Type B pancreatic cell (in vitro differentiated cells): ENCODE data around the gene DMRTC2. TPM values are rescaled to one million over a fixed set of nuclear protein-coding genes. Genes with fewer than 3 reads are reported as not detected.

Experiments
- DNase-seq: peaks from one replicate; pipeline ENCODE4 v3.0.0; 2021; ENCODE audit warnings: mixed read lengths; ENCODE audit not compliant: unreplicated experiment; ENCODE audit errors: extremely low spot score
- H3K27ac Mint-ChIP-seq: 2 replicates; pipeline ENCODE4 v1.8.0; 2021; ENCODE audit warnings: mild to moderate bottlenecking, mixed read lengths
- H3K27me3 Mint-ChIP-seq: 2 replicates; pipeline ENCODE4 v1.8.0; 2021; ENCODE audit warnings: mixed read lengths
- H3K36me3 Mint-ChIP-seq: 2 replicates; pipeline ENCODE4 v1.8.0; 2021; ENCODE audit warnings: mixed read lengths
- H3K4me1 Mint-ChIP-seq: one replicate; pipeline ENCODE4 v1.8.0; 2021; ENCODE audit warnings: mixed read lengths; ENCODE audit not compliant: unreplicated experiment
- H3K4me3 Mint-ChIP-seq: 2 replicates; pipeline ENCODE4 v1.8.0; 2021; ENCODE audit warnings: mild to moderate bottlenecking, mixed read lengths
- H3K9me3 Mint-ChIP-seq: 2 replicates; pipeline ENCODE4 v1.8.0; 2021; ENCODE audit warnings: mixed read lengths
- CTCF ChIP-seq: fragments of 200-600 bp; sonication (generic); conservative IDR thresholded peaks from 2 replicates; pipeline ENCODE4 v1.5.0; 2021; ENCODE audit warnings: antibody characterized with exemption, mild to moderate bottlenecking
- long read RNA-seq: library from polyadenylated mRNA; unstranded; transcript quantifications from one replicate; pipeline ENCODE4 v2.0.0, GENCODE V29; 2020
- total RNA-seq: library from RNA; stranded (reverse); gene quantifications from 2 replicates; pipeline ENCODE4 v1.2.1, GENCODE V29; 2021; ENCODE audit warnings: low replicate concordance

Gene DMRTC2
- not detected in 2 replicates for total RNA-seq
- long read RNA-seq = 0 reads

DNA sequence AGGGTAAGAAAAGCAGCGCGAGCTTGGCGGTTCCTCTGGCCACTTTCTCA lies at the start of gene DMRTC2:
DMRTC2 (plus strand) TSS at position 42 of the 50 bp plus-strand sequence. CDS start 2,387 bp downstream, outside the sequence.
- Mint-ChIP-seq H3K27me3 (peaks cover 30% of the 10 kb centered on the region), H3K9me3 (peaks cover 4% of the 10 kb centered on the region), H3K4me3 (no peak within 1 kb of the TSS), H3K36me3 (no peaks in the 10 kb centered on the region), H3K27ac (no peak within 1 kb of the TSS), H3K4me1 (no peaks in the 10 kb centered on the region)
- no peak for TF ChIP-seq CTCF
- no peak for DNase-seq

DNA sequence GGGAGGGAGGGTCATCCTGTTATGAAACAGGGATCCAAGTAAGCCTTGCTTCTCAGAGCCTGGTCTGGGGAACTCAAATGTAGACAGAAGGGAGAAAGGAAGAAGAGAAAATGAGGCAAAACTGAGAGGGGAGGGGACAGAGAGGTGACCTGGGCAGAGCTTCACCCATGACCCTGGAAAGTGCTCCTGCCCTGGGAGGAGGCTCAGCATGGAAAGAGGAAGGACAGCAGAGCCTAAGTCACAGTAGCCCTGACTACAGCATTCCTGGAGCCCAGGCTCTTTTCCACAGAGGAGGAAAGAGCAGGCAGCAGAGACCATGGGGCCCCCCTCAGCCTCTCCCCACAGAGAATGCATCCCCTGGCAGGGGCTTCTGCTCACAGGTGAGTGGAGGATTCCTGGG lies 48.5 kb upstream of the DMRTC2 start, which contains the start of gene CEACAM3:
CEACAM3 (plus strand) TSS at position 226 of the 400 bp plus-strand sequence; CDS start at position 317, 91 bp downstream.
- Mint-ChIP-seq H3K36me3 (no peaks in the 10 kb centered on the region), H3K27me3 (peaks cover 36% of the 10 kb centered on the region)
- TF ChIP-seq CTCF = no peak

DNA sequence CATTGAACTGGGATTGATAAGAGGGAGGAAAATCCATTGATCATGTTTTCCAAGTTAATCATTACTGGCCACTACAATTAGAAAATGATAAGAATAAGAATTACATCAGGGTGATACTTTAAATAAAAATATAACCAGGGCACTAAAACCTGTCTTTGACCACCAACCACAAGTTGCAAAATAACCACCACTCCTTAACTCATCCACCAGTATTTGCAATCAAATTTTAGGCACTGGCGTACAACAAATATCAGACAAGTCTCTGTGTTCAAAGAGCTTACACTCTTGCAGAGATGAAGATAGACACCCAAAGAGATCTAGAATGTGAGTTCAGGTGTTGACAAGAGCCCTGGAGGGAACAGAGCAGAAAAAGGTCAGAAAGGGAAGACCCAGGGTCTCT lies 47.9 kb upstream of the DMRTC2 start:
- Mint-ChIP-seq H3K4me3 (no peak overlapping the region), H3K4me1 (no peaks in the 10 kb centered on the region), H3K36me3 (no peaks in the 10 kb centered on the region), H3K9me3 (no peaks in the 10 kb centered on the region), H3K27ac (no peak overlapping the region), H3K27me3 (peaks cover 31% of the 10 kb centered on the region)
- DNase-seq = no peak
- TF ChIP-seq CTCF = no peak

More for the DNA sequence above, 48.5 kb upstream of the DMRTC2 start, which contains the start of gene CEACAM3:
- H3K27ac Mint-ChIP-seq = no peak within 1 kb of the TSS
- H3K9me3 Mint-ChIP-seq = no peaks in the 10 kb centered on the region
- no peaks in the 10 kb centered on the region for H3K4me1 Mint-ChIP-seq
- DNase-seq = no peak
- no peak within 1 kb of the TSS for H3K4me3 Mint-ChIP-seq

DNA sequence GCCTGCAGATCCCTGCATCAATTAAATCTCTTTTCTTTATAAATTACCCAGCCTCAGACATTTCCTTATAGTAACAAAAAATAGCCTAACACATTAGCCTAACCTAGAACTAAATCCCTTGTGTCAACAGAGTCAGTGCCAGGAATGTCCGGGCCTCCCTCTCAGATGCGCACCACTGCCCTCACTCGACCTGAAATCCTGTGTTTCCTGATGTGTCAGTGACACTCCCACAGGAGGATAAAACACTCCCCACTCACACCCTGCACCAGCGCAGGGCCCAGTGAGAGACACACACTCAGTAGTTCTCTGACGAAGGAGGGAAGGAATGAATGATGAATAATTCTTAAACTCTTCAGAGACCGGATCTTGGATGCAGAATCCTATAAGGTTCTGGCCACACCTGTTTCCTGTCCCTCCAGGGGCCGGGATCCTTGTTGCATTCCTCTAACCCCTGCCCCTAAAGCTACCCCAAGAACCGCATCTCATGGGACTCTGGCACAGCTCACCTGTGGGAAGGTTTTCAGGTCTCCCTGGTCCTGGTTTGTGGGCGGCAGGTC lies 45.3 kb upstream of the DMRTC2 start:
- no peaks in the 10 kb centered on the region for H3K36me3 Mint-ChIP-seq
- no peak for DNase-seq
- no peak overlapping the region for H3K4me3 Mint-ChIP-seq
- peak overlapping the region; percentile 66 for H3K27ac Mint-ChIP-seq
- peaks cover 17% of the 10 kb centered on the region for H3K27me3 Mint-ChIP-seq
- no peaks in the 10 kb centered on the region for H3K4me1 Mint-ChIP-seq
- H3K9me3 Mint-ChIP-seq = no peaks in the 10 kb centered on the region
- no peak for TF ChIP-seq CTCF

DNA sequence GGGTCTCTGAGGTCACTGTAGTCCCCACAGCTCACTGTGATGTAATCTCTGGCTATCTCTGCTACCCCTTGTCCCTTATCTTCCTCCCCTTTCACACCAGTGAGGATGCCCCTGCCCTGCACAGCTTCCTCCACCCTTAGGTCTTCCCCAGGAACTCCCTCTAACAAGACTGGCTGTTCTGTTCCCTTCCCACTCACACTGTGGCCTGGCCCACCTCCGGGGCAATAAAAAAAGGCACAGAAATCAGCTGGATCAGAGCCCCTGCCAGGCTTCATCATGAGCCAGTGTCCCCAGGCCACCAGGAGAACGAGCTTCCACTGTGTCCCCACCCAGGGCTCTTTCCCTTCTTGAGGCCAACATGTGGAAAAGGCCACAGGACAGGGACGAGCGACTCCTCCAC lies 43.8 kb upstream of the DMRTC2 start:
- Mint-ChIP-seq H3K27me3 (peaks cover 12% of the 10 kb centered on the region), H3K36me3 (no peaks in the 10 kb centered on the region), H3K9me3 (no peaks in the 10 kb centered on the region), H3K4me3 (no peak overlapping the region), H3K27ac (no peak overlapping the region), H3K4me1 (no peaks in the 10 kb centered on the region)
- no peak for DNase-seq
- TF ChIP-seq CTCF = no peak

- Mint-ChIP-seq H3K27ac (no peak overlapping the region), H3K9me3 (no peaks in the 10 kb centered on the region), H3K36me3 (no peaks in the 10 kb centered on the region)
Observed at GRCh38 chr19:41801792-41802211, 43.0 kb upstream of the DMRTC2 start.

More at GRCh38 chr19:41801792-41802211, 43.0 kb upstream of the DMRTC2 start:
- Mint-ChIP-seq H3K4me3 (no peak overlapping the region), H3K27me3 (peaks cover 9% of the 10 kb centered on the region), H3K4me1 (no peaks in the 10 kb centered on the region)
- no peak for TF ChIP-seq CTCF
- no peak for DNase-seq
